K562 (cell line): ENCODE data around the gene TNIK. TPM values are rescaled to one million over a fixed set of nuclear protein-coding genes. Genes with fewer than 3 reads are reported as not detected.

Source experiments
- ATF1 ChIP-seq, 2 experiments: fragments of 450-650 bp in 1 of 2; IDR thresholded peaks; 2 replicates each; pipeline ENCODE4 v1.6.1; 2016; ENCODE audit warnings: missing compliant biosample characterization in 1 of 2, missing genetic modification characterization in 1 of 2
- CREB1 ChIP-seq, 2 experiments: sonication (generic) in 1 of 2; formaldehyde crosslinking in 1 of 2; IDR thresholded peaks; 2 replicates each; pipeline versions ENCODE4 v1.6.1 to v1.8.0; 2012 to 2022; ENCODE audit warnings: inconsistent platforms in 1 of 2, mild to moderate bottlenecking in 1 of 2, missing genetic modification reagents in 1 of 2, moderate library complexity in 1 of 2
- DACH1 ChIP-seq: fragments of 450-650 bp; IDR thresholded peaks from 2 replicates; pipeline ENCODE4 v1.6.1; 2018; ENCODE audit not compliant: partially characterized antibody
- EGR1 ChIP-seq: fragments of 450-650 bp; conservative IDR thresholded peaks from 2 replicates; pipeline ENCODE4 v1.6.1; 2017; ENCODE audit warnings: mild to moderate bottlenecking
- ELF1 ChIP-seq: fragments of 200-800 bp; sonication (Bioruptor generic); IDR thresholded peaks from 2 replicates; pipeline ENCODE4 v1.6.1; 2016; ENCODE audit warnings: missing genetic modification characterization, missing compliant biosample characterization
- EP300 ChIP-seq: IDR thresholded peaks from 2 replicates; pipeline ENCODE4 v1.6.1; 2012; ENCODE audit warnings: low read length, improper control_type of control experiment
- FIP1L1 ChIP-seq: fragments of 200-400 bp; formaldehyde crosslinking; IDR thresholded peaks from 2 replicates; pipeline ENCODE4 v1.6.1; 2018; ENCODE audit warnings: mild to moderate bottlenecking, low read depth, low read length; ENCODE audit not compliant: poor library complexity, severe bottlenecking
- GTF2A2 ChIP-seq: IDR thresholded peaks from 2 replicates; pipeline ENCODE4 v1.6.1; 2016; ENCODE audit warnings: mild to moderate bottlenecking, missing genetic modification characterization, missing compliant biosample characterization
- KHSRP ChIP-seq: fragments of 450-650 bp; IDR thresholded peaks from 2 replicates; pipeline ENCODE4 v1.6.1; 2017
- MYNN ChIP-seq, 2 experiments: sonication (generic); formaldehyde crosslinking in 1 of 2; IDR thresholded peaks; 2 replicates each; pipeline versions ENCODE4 v1.5.0 to v1.6.1; 2016 to 2020; ENCODE audit warnings: antibody characterized with exemption in 1 of 2, missing genetic modification reagents in 1 of 2
- NR2C2 ChIP-seq, 2 experiments: fragments of 200-800 bp in 1 of 2; sonication (Bioruptor generic) in 1 of 2; sonication (generic) in 1 of 2; formaldehyde crosslinking in 1 of 2; IDR thresholded peaks; 2 replicates each; pipeline versions ENCODE4 v1.6.1 to v1.8.0; 2016 to 2022; ENCODE audit warnings: mild to moderate bottlenecking in 1 of 2, missing compliant biosample characterization in 1 of 2, missing genetic modification characterization in 1 of 2, missing genetic modification reagents in 1 of 2
- RCOR1 ChIP-seq, 2 experiments: IDR thresholded peaks; 2 replicates each; pipeline ENCODE4 v1.6.1; 2012; ENCODE audit warnings: low read depth in 2 of 2, low read length in 2 of 2, borderline replicate concordance in 1 of 2, improper control_type of control experiment in 1 of 2
- SIN3A ChIP-seq, 2 experiments: fragments of 150-350 bp in 1 of 2; IDR thresholded peaks; 2 replicates each; pipeline ENCODE4 v1.6.1; 2011 to 2016; ENCODE audit warnings: borderline replicate concordance in 2 of 2, low read depth in 2 of 2, low read length in 2 of 2, mild to moderate bottlenecking in 2 of 2, moderate library complexity in 2 of 2; ENCODE audit not compliant: control insufficient read depth in 1 of 2
- SIX5 ChIP-seq, 2 experiments: IDR thresholded peaks; 2 replicates each; pipeline ENCODE4 v1.6.1; 2011; ENCODE audit warnings: low read length in 2 of 2, borderline replicate concordance in 1 of 2, low read depth in 1 of 2, mild to moderate bottlenecking in 1 of 2, moderate library complexity in 1 of 2; ENCODE audit not compliant: insufficient read depth in 1 of 2
- SOX6 ChIP-seq: fragments of 450-650 bp; IDR thresholded peaks from 2 replicates; pipeline ENCODE4 v1.6.1; 2014; ENCODE audit warnings: mild to moderate bottlenecking
- TBL1XR1 ChIP-seq, 2 experiments: IDR thresholded peaks; 2 replicates each; pipeline ENCODE4 v1.6.1; 2012; ENCODE audit warnings: improper control_type of control experiment in 2 of 2, low read length in 2 of 2, mild to moderate bottlenecking in 1 of 2
- TCF3 ChIP-seq: sonication (generic); formaldehyde crosslinking; IDR thresholded peaks from 2 replicates; pipeline ENCODE4 v1.4.0; 2020; ENCODE audit warnings: mild to moderate bottlenecking, missing genetic modification reagents
- TCF7 ChIP-seq: sonication (generic); IDR thresholded peaks from 2 replicates; pipeline ENCODE4 v1.6.1; 2016; ENCODE audit warnings: antibody characterized with exemption, borderline replicate concordance
- ZNF224 ChIP-seq: sonication (generic); formaldehyde crosslinking; IDR thresholded peaks from 2 replicates; pipeline ENCODE4 v1.8.0; 2022; ENCODE audit warnings: mild to moderate bottlenecking, missing genetic modification reagents
- ZNF583 ChIP-seq: fragments of 250-450 bp; sonication (Bioruptor Pico); IDR thresholded peaks from 2 replicates; pipeline ENCODE4 v1.4.0; 2020
- polyA plus RNA-seq, 8 experiments: library from polyadenylated mRNA; depleted of rRNA in 4 of 8; stranded (reverse) in 5 of 8; unstranded in 3 of 8; fragments of >200 nt; fragmentation: Nextera tagmentation in 2 of 8; fragmentation: Illumina TruSeq in 1 of 8; extraction: Ambion mirVana in 2 of 8; extraction: Trizol in 1 of 8; gene quantifications; 2 replicates each; pipeline versions ENCODE4 v1.2.1 to v1.2.3, GENCODE V29; 2011 to 2014; ENCODE audit warnings: inconsistent platforms in 1 of 8, missing spikeins in 1 of 8
- total RNA-seq, 7 experiments: library from RNA; depleted of rRNA in 6 of 7; stranded (reverse); fragments of >200 nt in 6 of 7; fragmentation: Illumina TruSeq in 2 of 7; extraction: Trizol in 2 of 7; gene quantifications; 2 replicates each; pipeline versions ENCODE4 v1.2.1 to v1.2.3, GENCODE V29; 2011 to 2021; ENCODE audit warnings: low replicate concordance in 1 of 7
- TF ChIP-seq, protein P1 (sequence below): fragments of 450-650 bp; IDR thresholded peaks from 2 replicates; pipeline ENCODE4 v1.6.1; 2016
- TF ChIP-seq, protein P2 (sequence below), 3 experiments: fragments of 200-800 bp in 1 of 3; fragments of 250-450 bp in 1 of 3; fragments of 450-650 bp in 1 of 3; sonication (Bioruptor Pico) in 1 of 3; sonication (Bioruptor generic) in 1 of 3; formaldehyde crosslinking in 1 of 3; IDR thresholded peaks; 2 replicates each; pipeline versions ENCODE4 v1.6.1 to v1.8.0; 2016 to 2022; ENCODE audit warnings: mild to moderate bottlenecking in 2 of 3, missing genetic modification characterization in 2 of 3, missing compliant biosample characterization in 1 of 3, moderate library complexity in 1 of 3

Gene TNIK
- total and polyA plus RNA-seq, 9 of the 15 experiments (the other 6 are each of a cell fraction or from before 2014, with no cell fraction given): 6.6 to 39.0 (median 24.7) TPM

DNA sequence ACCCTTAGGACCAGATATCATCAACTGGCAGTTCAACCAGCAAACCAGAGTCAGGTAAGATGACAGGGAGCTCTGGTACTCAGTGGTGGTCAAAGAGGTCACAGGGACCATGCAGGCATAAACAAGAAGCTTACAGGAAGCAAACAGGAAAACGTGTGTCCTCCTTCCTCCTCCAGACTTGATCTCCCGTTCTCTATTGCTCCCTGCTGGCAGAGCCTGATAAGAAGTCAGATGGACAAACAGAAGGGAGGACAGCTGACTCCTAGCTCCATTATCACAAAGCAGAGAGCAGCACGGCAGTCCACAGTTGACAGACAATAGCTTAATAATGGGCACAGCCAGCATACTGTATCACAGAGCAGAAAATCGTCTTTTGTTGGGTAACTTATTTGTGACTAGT, 277.2 kb downstream of the TNIK start (continued):
- no peak for TF ChIP-seq SIN3A (IDR thresholded peaks at IDR 0.05; ENCODE audit: borderline replicate concordance in 2 of 2, control insufficient read depth in 1 of 2, low read depth in 2 of 2, low read length in 2 of 2)
- TF ChIP-seq TBL1XR1 (IDR thresholded peaks at IDR 0.05; ENCODE audit: low read length in 2 of 2): peak; percentile 64 to 79; a peak in 2 of 4 replicates
- peak; percentile 91 for TF ChIP-seq EP300
- TF ChIP-seq RCOR1 (IDR thresholded peaks at IDR 0.05; ENCODE audit: borderline replicate concordance in 1 of 2, low read depth in 2 of 2, low read length in 2 of 2): peak in 1 of 2 experiments; percentile 83; a peak in 2 of 4 replicates
- TF ChIP-seq ELF1: peak; percentile 74
- no peak for TF ChIP-seq FIP1L1
- peak; percentile 60; the same call in 1 of the 2 replicates for TF ChIP-seq MYNN (IDR thresholded peaks at IDR 0.05)
- TF ChIP-seq MYNN (CRISPR knock-in tag; IDR thresholded peaks at IDR 0.05): no peak
- TF ChIP-seq TCF3 (CRISPR knock-in tag): peak; percentile 96
- TF ChIP-seq EGR1: peak; percentile 42; the same call in 1 of the 2 replicates
- TF ChIP-seq, protein P1, sequence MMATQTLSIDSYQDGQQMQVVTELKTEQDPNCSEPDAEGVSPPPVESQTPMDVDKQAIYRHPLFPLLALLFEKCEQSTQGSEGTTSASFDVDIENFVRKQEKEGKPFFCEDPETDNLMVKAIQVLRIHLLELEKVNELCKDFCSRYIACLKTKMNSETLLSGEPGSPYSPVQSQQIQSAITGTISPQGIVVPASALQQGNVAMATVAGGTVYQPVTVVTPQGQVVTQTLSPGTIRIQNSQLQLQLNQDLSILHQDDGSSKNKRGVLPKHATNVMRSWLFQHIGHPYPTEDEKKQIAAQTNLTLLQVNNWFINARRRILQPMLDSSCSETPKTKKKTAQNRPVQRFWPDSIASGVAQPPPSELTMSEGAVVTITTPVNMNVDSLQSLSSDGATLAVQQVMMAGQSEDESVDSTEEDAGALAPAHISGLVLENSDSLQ: peak; percentile 75
- peak; percentile 74 for TF ChIP-seq KHSRP
- TF ChIP-seq ATF1 (CRISPR knock-in tag; IDR thresholded peaks at IDR 0.05): no peak
- 0 out of 2 replicates have a peak, but pooled peaks have one; percentile 50 for TF ChIP-seq ATF1 (tag; IDR thresholded peaks at IDR 0.05)
- TF ChIP-seq DACH1: peak; percentile 98
- TF ChIP-seq ZNF583 (CRISPR knock-in tag): no peak
- TF ChIP-seq SOX6: peak; percentile 95
- TF ChIP-seq TCF7: no peak
- no peak for TF ChIP-seq ZNF224 (CRISPR knock-in tag)
- TF ChIP-seq GTF2A2 (tag): no peak
- TF ChIP-seq SIX5 (IDR thresholded peaks at IDR 0.05; ENCODE audit: borderline replicate concordance in 1 of 2, insufficient read depth in 1 of 2, low read depth in 1 of 2, low read length in 2 of 2): no peak
- no peak for TF ChIP-seq NR2C2 (CRISPR knock-in tag; IDR thresholded peaks at IDR 0.05)
- peak; percentile 31; the same call in 1 of the 2 replicates for TF ChIP-seq NR2C2 (tag; IDR thresholded peaks at IDR 0.05)
- peak; percentile 40; the same call in 1 of the 2 replicates for TF ChIP-seq CREB1 (IDR thresholded peaks at IDR 0.05)
- no peak for TF ChIP-seq CREB1 (CRISPR knock-in tag; IDR thresholded peaks at IDR 0.05)
- TF ChIP-seq, protein P2, sequence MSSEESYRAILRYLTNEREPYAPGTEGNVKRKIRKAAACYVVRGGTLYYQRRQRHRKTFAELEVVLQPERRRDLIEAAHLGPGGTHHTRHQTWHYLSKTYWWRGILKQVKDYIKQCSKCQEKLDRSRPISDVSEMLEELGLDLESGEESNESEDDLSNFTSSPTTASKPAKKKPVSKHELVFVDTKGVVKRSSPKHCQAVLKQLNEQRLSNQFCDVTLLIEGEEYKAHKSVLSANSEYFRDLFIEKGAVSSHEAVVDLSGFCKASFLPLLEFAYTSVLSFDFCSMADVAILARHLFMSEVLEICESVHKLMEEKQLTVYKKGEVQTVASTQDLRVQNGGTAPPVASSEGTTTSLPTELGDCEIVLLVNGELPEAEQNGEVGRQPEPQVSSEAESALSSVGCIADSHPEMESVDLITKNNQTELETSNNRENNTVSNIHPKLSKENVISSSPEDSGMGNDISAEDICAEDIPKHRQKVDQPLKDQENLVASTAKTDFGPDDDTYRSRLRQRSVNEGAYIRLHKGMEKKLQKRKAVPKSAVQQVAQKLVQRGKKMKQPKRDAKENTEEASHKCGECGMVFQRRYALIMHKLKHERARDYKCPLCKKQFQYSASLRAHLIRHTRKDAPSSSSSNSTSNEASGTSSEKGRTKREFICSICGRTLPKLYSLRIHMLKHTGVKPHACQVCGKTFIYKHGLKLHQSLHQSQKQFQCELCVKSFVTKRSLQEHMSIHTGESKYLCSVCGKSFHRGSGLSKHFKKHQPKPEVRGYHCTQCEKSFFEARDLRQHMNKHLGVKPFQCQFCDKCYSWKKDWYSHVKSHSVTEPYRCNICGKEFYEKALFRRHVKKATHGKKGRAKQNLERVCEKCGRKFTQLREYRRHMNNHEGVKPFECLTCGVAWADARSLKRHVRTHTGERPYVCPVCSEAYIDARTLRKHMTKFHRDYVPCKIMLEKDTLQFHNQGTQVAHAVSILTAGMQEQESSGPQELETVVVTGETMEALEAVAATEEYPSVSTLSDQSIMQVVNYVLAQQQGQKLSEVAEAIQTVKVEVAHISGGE (CRISPR knock-in tag; IDR thresholded peaks at IDR 0.05): peak in 1 of 3 experiments; percentile 59; a peak in 1 of 6 replicates
